KMS-11 (cell line): Measurements from ENCODE around the gene GP9.
"Not testable (repeated sequence)": the region's sequence is repeated elsewhere in the genome, so short reads cannot be mapped to it uniquely, and the experiment has no call there.

Source experiments
- H2AFZ ChIP-seq: fragments of 200-600 bp; sonication (generic); 2 replicates; pipeline ENCODE4 v1.6.1; 2016; ENCODE audit warnings: antibody characterized with exemption, mixed run types, low read depth
- H3K27ac ChIP-seq: fragments of 200-600 bp; sonication (generic); 2 replicates; pipeline ENCODE4 v1.6.1; 2016; ENCODE audit warnings: mild to moderate bottlenecking, mixed run types
- H3K27me3 ChIP-seq: fragments of 200-600 bp; sonication (generic); 2 replicates; pipeline ENCODE4 v1.6.1; 2017; ENCODE audit warnings: mild to moderate bottlenecking, low read depth, mixed run types, moderate library complexity; ENCODE audit not compliant: insufficient read depth
- H3K36me3 ChIP-seq: fragments of 200-600 bp; sonication (generic); 2 replicates; pipeline ENCODE4 v1.6.1; 2017; ENCODE audit warnings: mild to moderate bottlenecking, mixed run types; ENCODE audit not compliant: insufficient read depth
- H3K4me1 ChIP-seq: fragments of 200-600 bp; sonication (generic); 2 replicates; pipeline ENCODE4 v1.6.1; 2016; ENCODE audit warnings: mild to moderate bottlenecking, low read depth, mixed run types; ENCODE audit not compliant: poor library complexity, severe bottlenecking
- H3K4me2 ChIP-seq: fragments of 200-600 bp; sonication (generic); 2 replicates; pipeline ENCODE4 v1.7.0; 2016; ENCODE audit warnings: mild to moderate bottlenecking, mixed run types
- H3K4me3 ChIP-seq: fragments of 200-600 bp; sonication (generic); IDR thresholded peaks from 2 replicates; pipeline ENCODE4 v1.6.1; 2017; ENCODE audit warnings: low read depth, low read length, mixed read lengths; ENCODE audit not compliant: insufficient read depth
- H3K79me2 ChIP-seq: fragments of 200-600 bp; sonication (generic); 2 replicates; pipeline ENCODE4 v1.6.1; 2016; ENCODE audit warnings: low read depth, mixed run types; ENCODE audit not compliant: insufficient read depth
- H3K9ac ChIP-seq: fragments of 200-600 bp; sonication (generic); 2 replicates; pipeline ENCODE4 v1.6.1; 2016; ENCODE audit warnings: mild to moderate bottlenecking, mixed run types
- H4K20me1 ChIP-seq: fragments of 200-600 bp; sonication (generic); 2 replicates; pipeline ENCODE4 v1.6.1; 2016; ENCODE audit warnings: mild to moderate bottlenecking, mixed run types; ENCODE audit not compliant: insufficient read depth
- CTCF ChIP-seq: fragments of 200-600 bp; sonication (generic); conservative IDR thresholded peaks from 2 replicates; pipeline ENCODE4 v1.6.1; 2017; ENCODE audit warnings: low read depth, mild to moderate bottlenecking, antibody characterized with exemption, low read length, moderate library complexity, mixed read lengths

GP9 gene

GRCh38 chr3:129087138-129087702 is 26.6 kb downstream of the GP9 start:
- no peak overlapping the region for H3K4me3 ChIP-seq
- H3K79me2 ChIP-seq: no peaks in the 10 kb centered on the region
- no peaks in the 10 kb centered on the region for H3K36me3 ChIP-seq
- no peaks in the 10 kb centered on the region for H3K27me3 ChIP-seq
- H2AFZ ChIP-seq: no peak overlapping the region
- TF ChIP-seq CTCF: no peak
- H3K4me1 ChIP-seq: no peaks in the 10 kb centered on the region
- no peak overlapping the region for H3K4me2 ChIP-seq
- H3K27ac ChIP-seq: no peak overlapping the region
- no peaks in the 10 kb centered on the region for H4K20me1 ChIP-seq
- H3K9ac ChIP-seq: no peak overlapping the region

GRCh38 chr3:129087904-129088303 is 27.3 kb downstream of the GP9 start:
- H3K27ac ChIP-seq, H3K27me3 ChIP-seq, H3K9ac ChIP-seq, H3K79me2 ChIP-seq, H3K4me2 ChIP-seq, H2AFZ ChIP-seq, H3K36me3 ChIP-seq, H3K4me3 ChIP-seq, H3K4me1 ChIP-seq, H4K20me1 ChIP-seq: not testable (repeated sequence)

GRCh38 chr3:129088312-129088711 is 27.7 kb downstream of the GP9 start:
- not testable (repeated sequence) for H3K4me1 ChIP-seq, H2AFZ ChIP-seq, H3K27me3 ChIP-seq, H4K20me1 ChIP-seq, H3K4me3 ChIP-seq, H3K79me2 ChIP-seq, H3K9ac ChIP-seq, H3K36me3 ChIP-seq, H3K27ac ChIP-seq, H3K4me2 ChIP-seq

GRCh38 chr3:129095285-129095684 is 34.7 kb downstream of the GP9 start:
- Histone ChIP-seq H3K4me3 (no peak overlapping the region), H3K36me3 (peaks cover 2% of the 10 kb centered on the region; the same call in 1 of the 2 replicates), H3K9ac (no peak overlapping the region), H3K27ac (no peak overlapping the region), H3K79me2 (no peaks in the 10 kb centered on the region; the same call in 1 of the 2 replicates), H3K4me1 (no peaks in the 10 kb centered on the region), H2AFZ (no peak overlapping the region), H3K27me3 (no peaks in the 10 kb centered on the region), H3K4me2 (no peak overlapping the region), H4K20me1 (no peaks in the 10 kb centered on the region)
- TF ChIP-seq CTCF: no peak

GRCh38 chr3:129100274-129100673 is 39.7 kb downstream of the GP9 start:
- Histone ChIP-seq H2AFZ (no peak overlapping the region), H3K4me2 (no peak overlapping the region), H4K20me1 (no peaks in the 10 kb centered on the region), H3K27ac (no peak overlapping the region), H3K9ac (no peak overlapping the region), H3K4me1 (peaks cover 23% of the 10 kb centered on the region), H3K36me3 (no peaks in the 10 kb centered on the region), H3K4me3 (no peak overlapping the region), H3K27me3 (no peaks in the 10 kb centered on the region), H3K79me2 (no peaks in the 10 kb centered on the region; the same call in 1 of the 2 replicates)
- no peak for TF ChIP-seq CTCF
